Right lobe of liver (tissue), 6 donors: ENCODE measurements around the gene BSND. TPM values are rescaled to one million over a fixed set of nuclear protein-coding genes. Genes with fewer than 3 reads are reported as not detected.

Experiments used
- ATAC-seq, 4 donors: fragments of 200-7000 bp; cut with Tn5 transposase; one replicate each; pipeline ENCODE4 v1.9.1; 2020; ENCODE audit warnings: mild to moderate bottlenecking in 4 of 4, moderate library complexity in 4 of 4
- DNase-seq, 3 donors: peaks; one replicate each; pipeline ENCODE4 v3.0.0-alpha.2; 2020
- H3K27ac ChIP-seq, 3 donors: fragments of 200-600 bp; one replicate each; pipeline ENCODE4 v1.8.0; 2022
- H3K27me3 ChIP-seq, 2 donors: fragments of 200-600 bp; one replicate each; pipeline ENCODE4 v1.8.0; 2022
- H3K36me3 ChIP-seq, 4 donors: fragments of 200-600 bp; sonication (generic) in 1 of 4; one replicate each; pipeline versions ENCODE4 v1.5.1 to v1.8.0; 2017 to 2022; ENCODE audit warnings: control low read depth in 1 of 4
- H3K4me1 ChIP-seq, 4 donors: fragments of 200-600 bp; sonication (generic) in 1 of 4; one replicate each; pipeline versions ENCODE4 v1.5.1 to v1.8.0; 2017 to 2022; ENCODE audit warnings: control low read depth in 1 of 4
- H3K4me3 ChIP-seq, 3 donors: fragments of 200-600 bp; one replicate each; pipeline ENCODE4 v1.8.0; 2022
- H3K9me3 ChIP-seq, 4 donors: fragments of 200-600 bp; sonication (generic) in 1 of 4; one replicate each; pipeline versions ENCODE4 v1.5.1 to v1.8.0; 2017 to 2022; ENCODE audit warnings: control low read depth in 1 of 4
- POLR2A ChIP-seq: fragments of 450-650 bp; IDR thresholded peaks from one replicate; pipeline ENCODE4 v1.6.1; 2017; ENCODE audit warnings: antibody characterized with exemption, mild to moderate bottlenecking
- WGBS: methylation state at CpG from one replicate; pipeline ENCODE4 v1.1.6; 2018; ENCODE audit warnings: low coverage, low lambda C conversion rate; ENCODE audit not compliant: insufficient coverage; ENCODE audit errors: missing lambda C conversion rate; 5-methylcytosine and 5-hydroxymethylcytosine counted together
- intact Hi-C, 2 donors: fragments of 100-400 bp; cut with DNase I; formaldehyde crosslinking; loops; one replicate each; pipeline versions ENCODE4 v1.11.2 to v1.14.1; 2022
- total RNA-seq, 6 experiments: library from RNA; depleted of rRNA in 2 of 6; stranded (reverse); fragments of >200 nt in 2 of 6; fragmentation: NEBNext Ultra II Directional in 3 of 6; extraction: Animal tissue kit (Norgen Biotek cat#: 25700) in 3 of 6; gene quantifications; one replicate each; pipeline versions ENCODE4 v1.1.0 to v1.2.4, GENCODE V29; 2016 to 2023
- TF ChIP-seq, protein P1 (sequence below), 4 donors: fragments of 200-600 bp in 3 of 4; fragments of 450-650 bp in 1 of 4; IDR thresholded peaks; one replicate each; pipeline versions ENCODE4 v1.5.1 to v1.8.0; 2016 to 2022; ENCODE audit warnings: antibody characterized with exemption in 4 of 4, mild to moderate bottlenecking in 2 of 4
- donor health status: DM: no; HTN: yes; CAD: no.
- donor health status: DM: no; HTN: no; CAD: no.
- donor health status: DM: no; HTN: no; CAD: no.
- donor health status: DM: no; HTN: yes; CAD: no.
- donor health status: DM: no; HTN: yes; CAD: no.

Gene BSND
- total RNA-seq, 6 experiments from 2014 or later = not detected

DNA sequence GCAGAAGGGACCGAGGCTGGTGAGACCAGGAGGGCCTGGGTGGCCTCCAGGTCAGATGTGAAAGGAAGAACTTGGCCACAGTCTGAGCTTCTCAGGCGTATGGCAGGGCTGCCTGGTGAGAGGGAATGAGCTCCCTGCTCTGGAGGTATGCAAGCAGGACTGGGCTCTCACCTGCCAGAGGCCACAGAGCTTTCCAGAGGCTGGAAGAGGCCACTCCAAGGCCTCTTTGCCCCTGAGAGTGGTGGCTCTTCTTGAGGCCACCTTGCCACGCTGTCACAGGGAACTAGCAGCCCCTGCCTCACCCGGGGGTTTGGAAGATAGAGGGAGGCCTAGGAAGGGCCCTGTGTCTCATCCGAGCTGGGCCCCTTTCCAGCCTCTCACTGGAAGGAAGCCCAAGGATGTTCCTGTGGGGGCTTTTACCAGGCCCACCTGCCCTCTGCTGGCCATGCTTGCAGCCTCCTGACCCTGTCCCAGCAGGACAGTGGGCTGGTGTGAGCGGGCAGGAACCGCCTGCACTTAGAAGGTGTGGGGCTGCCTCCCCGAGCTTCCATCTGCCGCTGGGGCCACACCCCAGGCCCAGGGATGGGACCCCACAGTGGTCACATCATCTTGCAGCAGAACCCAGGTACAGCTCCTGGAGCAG, 50.7 kb downstream of the BSND start:
- TF ChIP-seq, protein P1, sequence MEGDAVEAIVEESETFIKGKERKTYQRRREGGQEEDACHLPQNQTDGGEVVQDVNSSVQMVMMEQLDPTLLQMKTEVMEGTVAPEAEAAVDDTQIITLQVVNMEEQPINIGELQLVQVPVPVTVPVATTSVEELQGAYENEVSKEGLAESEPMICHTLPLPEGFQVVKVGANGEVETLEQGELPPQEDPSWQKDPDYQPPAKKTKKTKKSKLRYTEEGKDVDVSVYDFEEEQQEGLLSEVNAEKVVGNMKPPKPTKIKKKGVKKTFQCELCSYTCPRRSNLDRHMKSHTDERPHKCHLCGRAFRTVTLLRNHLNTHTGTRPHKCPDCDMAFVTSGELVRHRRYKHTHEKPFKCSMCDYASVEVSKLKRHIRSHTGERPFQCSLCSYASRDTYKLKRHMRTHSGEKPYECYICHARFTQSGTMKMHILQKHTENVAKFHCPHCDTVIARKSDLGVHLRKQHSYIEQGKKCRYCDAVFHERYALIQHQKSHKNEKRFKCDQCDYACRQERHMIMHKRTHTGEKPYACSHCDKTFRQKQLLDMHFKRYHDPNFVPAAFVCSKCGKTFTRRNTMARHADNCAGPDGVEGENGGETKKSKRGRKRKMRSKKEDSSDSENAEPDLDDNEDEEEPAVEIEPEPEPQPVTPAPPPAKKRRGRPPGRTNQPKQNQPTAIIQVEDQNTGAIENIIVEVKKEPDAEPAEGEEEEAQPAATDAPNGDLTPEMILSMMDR (IDR thresholded peaks at IDR 0.05) = no peak
- TF ChIP-seq POLR2A = no peak
- Histone ChIP-seq H3K27me3 (no peaks in the 10 kb centered on the region), H3K27ac (peak overlapping the region in 1 of 3 donors; percentile 45), H3K4me1 (peaks cover 0 to 80% (median 39%) of the 10 kb centered on the region in 4 donors), H3K36me3 (peaks cover 0 to 58% (median 9%) of the 10 kb centered on the region in 4 donors), H3K4me3 (no peak overlapping the region), H3K9me3 (no peaks in the 10 kb centered on the region)
- 14% methylated on average over 2 of the region's 9 CpGs for WGBS
- DNase-seq (no peak), ATAC-seq (no peak)
- intact Hi-C loops = no loop called here

- TF ChIP-seq, protein P1 (IDR thresholded peaks at IDR 0.05) = no peak
- TF ChIP-seq POLR2A = no peak
- Histone ChIP-seq H3K27ac (peak overlapping the region in 1 of 3 donors; percentile 58), H3K27me3 (no peaks in the 10 kb centered on the region), H3K4me3 (no peak overlapping the region), H3K9me3 (no peaks in the 10 kb centered on the region), H3K36me3 (peaks cover 0 to 53% (median 7%) of the 10 kb centered on the region in 4 donors), H3K4me1 (peaks cover 0 to 81% (median 40%) of the 10 kb centered on the region in 4 donors)
- ATAC-seq (peak; percentile 33 to 44 (median 35)), DNase-seq (peak; percentile 77 to 92 (median 89))
- intact Hi-C loops = no loop called here
- WGBS = no CpG with 5 or more reads among the region's 9 CpGs
Measured at GRCh38 chr1:55049914-55050278, 51.2 kb downstream of the BSND start.

DNA sequence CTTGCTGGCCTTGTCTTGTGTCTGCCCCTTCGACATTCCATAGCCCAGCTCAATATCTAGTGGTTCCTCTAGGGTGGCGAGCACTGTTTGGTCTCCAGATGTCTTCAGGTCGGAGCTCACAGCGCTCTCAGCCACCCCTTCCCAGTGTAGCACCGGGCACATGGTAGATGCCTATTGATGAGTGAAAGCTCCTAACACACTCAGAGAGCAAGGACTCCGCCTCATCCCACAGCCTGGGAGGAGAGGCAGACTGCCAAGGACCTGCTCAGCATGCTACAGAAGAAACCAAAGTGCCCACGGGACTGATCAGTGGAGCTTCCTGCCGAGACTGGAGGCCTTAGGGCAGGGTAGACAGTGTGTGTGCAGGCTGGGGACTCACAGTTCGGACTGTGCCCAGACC, 51.5 kb downstream of the BSND start:
- WGBS = 47% methylated on average over 4 of the region's 9 CpGs
- no peak for ATAC-seq
- intact Hi-C loops = no loop called here
- H3K4me1 ChIP-seq = peaks cover 0 to 85% (median 40%) of the 10 kb centered on the region in 4 donors
- H3K27ac ChIP-seq = peak overlapping the region in 1 of 3 donors; percentile 58
- no peaks in the 10 kb centered on the region for H3K9me3 ChIP-seq
- H3K4me3 ChIP-seq = no peak overlapping the region
- DNase-seq = peak in 1 of 3 donors; percentile 57
- peaks cover 0 to 49% (median 5%) of the 10 kb centered on the region in 4 donors for H3K36me3 ChIP-seq
- TF ChIP-seq, protein P1 (IDR thresholded peaks at IDR 0.05) = no peak
- no peak for TF ChIP-seq POLR2A
- H3K27me3 ChIP-seq = no peaks in the 10 kb centered on the region

DNA sequence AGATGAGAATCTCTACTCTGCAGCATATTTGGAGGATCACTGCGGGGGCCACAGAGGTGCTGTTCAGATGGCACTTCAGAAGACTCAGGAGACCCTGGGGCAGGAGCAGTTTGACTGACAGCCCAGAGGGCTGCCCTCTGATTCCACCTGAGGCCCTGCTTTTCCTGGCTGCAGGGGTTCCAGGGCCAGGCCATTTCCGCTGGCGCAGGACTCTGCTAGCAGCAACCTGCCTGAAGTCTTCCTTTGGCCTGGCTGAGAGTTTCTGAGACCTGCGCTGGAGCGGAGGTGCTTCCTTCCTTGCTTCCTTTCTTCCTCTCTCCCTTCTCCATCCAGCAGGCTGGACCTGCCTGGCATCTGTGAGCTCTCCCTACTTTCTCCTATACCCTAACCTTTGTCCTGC, 52.4 kb downstream of the BSND start:
- ATAC-seq (no peak), DNase-seq (peak in 1 of 3 donors; percentile 47)
- TF ChIP-seq, protein P1 (IDR thresholded peaks at IDR 0.05) = no peak
- no peak for TF ChIP-seq POLR2A
- intact Hi-C loops = no loop called here
- H3K4me3 ChIP-seq = no peak overlapping the region
- H3K27me3 ChIP-seq = no peaks in the 10 kb centered on the region
- H3K9me3 ChIP-seq = no peaks in the 10 kb centered on the region
- peaks cover 0 to 86% (median 42%) of the 10 kb centered on the region in 4 donors for H3K4me1 ChIP-seq
- no CpG with 5 or more reads among the region's 5 CpGs for WGBS
- H3K27ac ChIP-seq = peak overlapping the region in 2 of 3 donors; percentile 86 to 93
- H3K36me3 ChIP-seq = peaks cover 0 to 41% (median 7%) of the 10 kb centered on the region in 4 donors
